Stimulated activated CD8-positive, alpha-beta memory T cell treated with anti-CD3 and anti-CD28 coated beads, Interleukin-4, amount 100 ng/mL, for 24 hours (primary cell): Measurements from ENCODE around the gene OSTN.
"Not testable (repeated sequence)": the region's sequence is repeated elsewhere in the genome, so short reads cannot be mapped to it uniquely, and the experiment has no call there.

Experiments
- DNase-seq: peaks from one replicate; pipeline ENCODE4 v3.0.0-alpha.2; 2020; ENCODE audit warnings: low read depth

Gene OSTN

GRCh38 chr3:191235331-191236314, 36.6 kb downstream of the OSTN start:
- DNase-seq = no peak

- no peak for DNase-seq
Observed at GRCh38 chr3:191236646-191237045, 37.6 kb downstream of the OSTN start.

- DNase-seq = no peak
Observed at GRCh38 chr3:191237047-191237882, 38.2 kb downstream of the OSTN start.

- no peak for DNase-seq
Observed at GRCh38 chr3:191238321-191238817, 39.3 kb downstream of the OSTN start.

GRCh38 chr3:191239407-191240031, 40.5 kb downstream of the OSTN start:
- no peak for DNase-seq

GRCh38 chr3:191240486-191240885, 41.4 kb downstream of the OSTN start:
- no peak for DNase-seq

- DNase-seq = no peak
Observed at GRCh38 chr3:191244242-191244867, 45.3 kb downstream of the OSTN start.

- DNase-seq = not testable (repeated sequence)
Observed at GRCh38 chr3:191246034-191246433, 47.0 kb downstream of the OSTN start.

- DNase-seq = no peak
Observed at GRCh38 chr3:191246630-191247029, 47.6 kb downstream of the OSTN start.

- no peak for DNase-seq
Observed at GRCh38 chr3:191253089-191253799, 54.2 kb downstream of the OSTN start.

GRCh38 chr3:191254098-191254873, 55.2 kb downstream of the OSTN start:
- no peak for DNase-seq

GRCh38 chr3:191255156-191255555, 56.1 kb downstream of the OSTN start:
- DNase-seq = no peak

GRCh38 chr3:191256405-191256804, 57.4 kb downstream of the OSTN start:
- no peak for DNase-seq

GRCh38 chr3:191257286-191257685, 58.2 kb downstream of the OSTN start:
- DNase-seq = no peak

GRCh38 chr3:191259486-191259885, 60.4 kb downstream of the OSTN start:
- no peak for DNase-seq

GRCh38 chr3:191260431-191261303, 61.6 kb downstream of the OSTN start:
- DNase-seq = no peak

- no peak for DNase-seq
Observed at GRCh38 chr3:191261304-191261638, 62.2 kb downstream of the OSTN start.

GRCh38 chr3:191262650-191263049, 63.6 kb downstream of the OSTN start:
- DNase-seq = no peak

- DNase-seq = no peak
Observed at GRCh38 chr3:191263365-191263764, 64.3 kb downstream of the OSTN start.
